HUES64 (cell line): ENCODE results near the gene APOBEC3H.

Source experiments
- H3K27ac ChIP-seq: 2 replicates; pipeline ENCODE4 v1.7.0; 2013; ENCODE audit warnings: low read depth, low read length, inconsistent platforms
- H3K27me3 ChIP-seq: 2 replicates; pipeline ENCODE4 v1.6.1; 2013; ENCODE audit warnings: mild to moderate bottlenecking, low read length; ENCODE audit not compliant: insufficient read depth
- H3K36me3 ChIP-seq: 2 replicates; pipeline ENCODE4 v1.6.1; 2013; ENCODE audit warnings: mild to moderate bottlenecking, low read length; ENCODE audit not compliant: insufficient read depth
- H3K4me1 ChIP-seq: 2 replicates; pipeline ENCODE4 v1.6.1; 2013; ENCODE audit warnings: mild to moderate bottlenecking, low read length, moderate library complexity; ENCODE audit not compliant: insufficient read depth
- H3K4me3 ChIP-seq: 2 replicates; pipeline ENCODE4 v1.5.1; 2013; ENCODE audit warnings: mild to moderate bottlenecking, low read length, moderate library complexity
- H3K9ac ChIP-seq: 2 replicates; pipeline ENCODE4 v1.6.1; 2013; ENCODE audit warnings: mild to moderate bottlenecking, low read depth, low read length
- H3K9me3 ChIP-seq: 2 replicates; pipeline ENCODE4 v1.6.1; 2013; ENCODE audit warnings: low read depth, low read length; ENCODE audit not compliant: insufficient read depth
- WGBS: fragments of 150-250, 120-280 bp; methylation state at CpG from one replicate; pipeline ENCODE4 v1.1.7; 2013; ENCODE audit warnings: missing lambda C conversion rate; 5-methylcytosine and 5-hydroxymethylcytosine counted together

Gene APOBEC3H

GRCh38 chr22:39115570-39115969 is 18.5 kb downstream of the APOBEC3H start:
- peaks cover 25% of the 10 kb centered on the region for H3K4me1 ChIP-seq
- H3K9ac ChIP-seq, result no peak overlapping the region
- no peaks in the 10 kb centered on the region for H3K9me3 ChIP-seq
- H3K4me3 ChIP-seq, result no peak overlapping the region; the same call in 1 of the 2 replicates
- H3K36me3 ChIP-seq, result no peaks in the 10 kb centered on the region
- H3K27ac ChIP-seq, result no peak overlapping the region
- WGBS, result 92% methylated on average over 1 of the region's 2 CpGs
- H3K27me3 ChIP-seq, result peaks cover 31% of the 10 kb centered on the region

GRCh38 chr22:39115977-39116621 is 19.1 kb downstream of the APOBEC3H start:
- no peaks in the 10 kb centered on the region for H3K9me3 ChIP-seq
- H3K9ac ChIP-seq, result no peak overlapping the region
- H3K4me1 ChIP-seq, result peaks cover 20% of the 10 kb centered on the region
- no peak overlapping the region for H3K27ac ChIP-seq
- peaks cover 31% of the 10 kb centered on the region for H3K27me3 ChIP-seq
- no peaks in the 10 kb centered on the region for H3K36me3 ChIP-seq
- WGBS, result 89% methylated on average over 9 of the region's 9 CpGs
- no peak overlapping the region for H3K4me3 ChIP-seq

- 70% methylated on average over 14 of the region's 14 CpGs for WGBS
- Histone ChIP-seq H3K4me1 (peaks cover 20% of the 10 kb centered on the region), H3K27ac (no peak overlapping the region), H3K27me3 (peaks cover 31% of the 10 kb centered on the region), H3K9me3 (no peaks in the 10 kb centered on the region), H3K36me3 (no peaks in the 10 kb centered on the region), H3K4me3 (no peak overlapping the region), H3K9ac (no peak overlapping the region)
Observed at GRCh38 chr22:39117585-39118191, 20.6 kb downstream of the APOBEC3H start.

- peaks cover 10% of the 10 kb centered on the region for H3K27me3 ChIP-seq
- WGBS, result 85% methylated on average over 2 of the region's 4 CpGs
- H3K4me1 ChIP-seq, result peaks cover 1% of the 10 kb centered on the region; the same call in 1 of the 2 replicates
- no peak overlapping the region for H3K27ac ChIP-seq
- H3K9me3 ChIP-seq, result no peaks in the 10 kb centered on the region
- no peaks in the 10 kb centered on the region for H3K36me3 ChIP-seq
- H3K4me3 ChIP-seq, result no peak overlapping the region
- no peak overlapping the region for H3K9ac ChIP-seq
Observed at GRCh38 chr22:39120983-39121382, 23.9 kb downstream of the APOBEC3H start.

- 97% methylated on average over 17 of the region's 17 CpGs for WGBS
- no peak overlapping the region for H3K27ac ChIP-seq
- H3K9me3 ChIP-seq, result no peaks in the 10 kb centered on the region
- H3K27me3 ChIP-seq, result peaks cover 5% of the 10 kb centered on the region
- H3K4me1 ChIP-seq, result no peaks in the 10 kb centered on the region
- no peak overlapping the region for H3K9ac ChIP-seq
- H3K4me3 ChIP-seq, result no peak overlapping the region
- H3K36me3 ChIP-seq, result no peaks in the 10 kb centered on the region
Observed at GRCh38 chr22:39122772-39123470, 25.9 kb downstream of the APOBEC3H start.

GRCh38 chr22:39123751-39124581 is 26.9 kb downstream of the APOBEC3H start:
- Histone ChIP-seq H3K9ac (no peak overlapping the region), H3K4me1 (no peaks in the 10 kb centered on the region), H3K36me3 (no peaks in the 10 kb centered on the region), H3K4me3 (peak overlapping the region; percentile 32; the same call in 1 of the 2 replicates), H3K9me3 (no peaks in the 10 kb centered on the region), H3K27ac (no peak overlapping the region), H3K27me3 (no peaks in the 10 kb centered on the region)
- WGBS, result 30% methylated on average over 33 of the region's 33 CpGs

GRCh38 chr22:39125622-39126021 is 28.6 kb downstream of the APOBEC3H start:
- peaks cover 5% of the 10 kb centered on the region; the same call in 1 of the 2 replicates for H3K4me1 ChIP-seq
- no peaks in the 10 kb centered on the region for H3K9me3 ChIP-seq
- H3K9ac ChIP-seq, result no peak overlapping the region
- 95% methylated on average over 5 of the region's 5 CpGs for WGBS
- no peak overlapping the region for H3K27ac ChIP-seq
- H3K27me3 ChIP-seq, result no peaks in the 10 kb centered on the region
- H3K36me3 ChIP-seq, result no peaks in the 10 kb centered on the region
- H3K4me3 ChIP-seq, result no peak overlapping the region

GRCh38 chr22:39128508-39128907 is 31.5 kb downstream of the APOBEC3H start:
- H3K9ac ChIP-seq, result no peak overlapping the region
- peaks cover 16% of the 10 kb centered on the region for H3K4me1 ChIP-seq
- H3K27me3 ChIP-seq, result no peaks in the 10 kb centered on the region
- H3K4me3 ChIP-seq, result no peak overlapping the region
- WGBS, result 87% methylated on average over 6 of the region's 6 CpGs
- H3K9me3 ChIP-seq, result no peaks in the 10 kb centered on the region
- H3K27ac ChIP-seq, result no peak overlapping the region
- no peaks in the 10 kb centered on the region for H3K36me3 ChIP-seq

- Histone ChIP-seq H3K9me3 (no peaks in the 10 kb centered on the region), H3K36me3 (no peaks in the 10 kb centered on the region), H3K27me3 (no peaks in the 10 kb centered on the region), H3K9ac (no peak overlapping the region), H3K4me3 (no peak overlapping the region), H3K27ac (no peak overlapping the region), H3K4me1 (peaks cover 16% of the 10 kb centered on the region)
- WGBS, result 93% methylated on average over 3 of the region's 4 CpGs
Observed at GRCh38 chr22:39129081-39129480, 32.0 kb downstream of the APOBEC3H start.

GRCh38 chr22:39129746-39130145 is 32.7 kb downstream of the APOBEC3H start:
- 92% methylated on average over 9 of the region's 9 CpGs for WGBS
- Histone ChIP-seq H3K36me3 (no peaks in the 10 kb centered on the region), H3K9ac (no peak overlapping the region), H3K27ac (no peak overlapping the region), H3K4me3 (no peak overlapping the region), H3K9me3 (no peaks in the 10 kb centered on the region), H3K4me1 (peaks cover 16% of the 10 kb centered on the region), H3K27me3 (no peaks in the 10 kb centered on the region)
